Astrocyte (in vitro differentiated cells and primary cell): Measurements from ENCODE around the gene PPM1E.

ENCODE experiments used
- EZH2 ChIP-seq: IDR thresholded peaks from 2 replicates; pipeline ENCODE4 v1.6.1; 2012; ENCODE audit warnings: mild to moderate bottlenecking, low read length, inconsistent platforms; ENCODE audit not compliant: insufficient read depth
- TF ChIP-seq, protein P1 (sequence below): IDR thresholded peaks from 2 replicates; pipeline ENCODE4 v1.5.1; 2011; ENCODE audit warnings: low read depth, mild to moderate bottlenecking, inconsistent platforms, low read length, moderate library complexity; ENCODE audit not compliant: insufficient read depth

DNA sequence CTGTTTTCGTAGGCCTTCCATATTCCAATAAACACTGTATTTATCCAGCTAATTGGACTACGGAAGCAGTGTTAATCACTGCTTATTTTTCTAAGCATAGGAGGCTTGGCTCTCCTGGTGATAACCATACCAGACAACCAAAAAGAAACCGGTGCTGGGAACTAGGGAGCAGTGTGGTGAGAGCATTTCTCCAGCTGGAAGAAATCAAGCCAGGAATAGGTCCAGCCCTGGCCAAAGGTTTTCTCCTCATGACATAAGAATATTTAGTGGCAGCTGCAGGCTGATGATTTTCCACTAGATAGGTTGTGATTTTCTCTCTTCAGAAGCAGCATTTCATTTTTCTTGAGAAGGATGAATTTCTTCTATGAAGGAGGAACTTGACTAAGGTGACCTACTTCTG is 209.6 kb downstream of the PPM1E start:
- TF ChIP-seq, protein P1, sequence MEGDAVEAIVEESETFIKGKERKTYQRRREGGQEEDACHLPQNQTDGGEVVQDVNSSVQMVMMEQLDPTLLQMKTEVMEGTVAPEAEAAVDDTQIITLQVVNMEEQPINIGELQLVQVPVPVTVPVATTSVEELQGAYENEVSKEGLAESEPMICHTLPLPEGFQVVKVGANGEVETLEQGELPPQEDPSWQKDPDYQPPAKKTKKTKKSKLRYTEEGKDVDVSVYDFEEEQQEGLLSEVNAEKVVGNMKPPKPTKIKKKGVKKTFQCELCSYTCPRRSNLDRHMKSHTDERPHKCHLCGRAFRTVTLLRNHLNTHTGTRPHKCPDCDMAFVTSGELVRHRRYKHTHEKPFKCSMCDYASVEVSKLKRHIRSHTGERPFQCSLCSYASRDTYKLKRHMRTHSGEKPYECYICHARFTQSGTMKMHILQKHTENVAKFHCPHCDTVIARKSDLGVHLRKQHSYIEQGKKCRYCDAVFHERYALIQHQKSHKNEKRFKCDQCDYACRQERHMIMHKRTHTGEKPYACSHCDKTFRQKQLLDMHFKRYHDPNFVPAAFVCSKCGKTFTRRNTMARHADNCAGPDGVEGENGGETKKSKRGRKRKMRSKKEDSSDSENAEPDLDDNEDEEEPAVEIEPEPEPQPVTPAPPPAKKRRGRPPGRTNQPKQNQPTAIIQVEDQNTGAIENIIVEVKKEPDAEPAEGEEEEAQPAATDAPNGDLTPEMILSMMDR, result no peak
- TF ChIP-seq EZH2, result no peak
